NCI-H2107 treated with DMSO at 0.1 percent for 48 hours (cell line): ENCODE data around the gene FKBP14.

Experiments
- DNase-seq: peaks from one replicate; lab custom pipeline; 2025; ENCODE audit not compliant: unreplicated experiment; lab: John Stamatoyannopoulos, UW

FKBP14 gene

GRCh38 chr7:30034501-30034900, 8.0 kb upstream of the FKBP14 start:
- DNase-seq, result no peak

GRCh38 chr7:30032310-30033125, 6.0 kb upstream of the FKBP14 start:
- no peak for DNase-seq

- DNase-seq, result no peak
Observed at GRCh38 chr7:30029696-30030095, 3.2 kb upstream of the FKBP14 start.

- peak; percentile 29 for DNase-seq
Observed at GRCh38 chr7:30028749-30029635, 2.5 kb upstream of the FKBP14 start.

GRCh38 chr7:30028216-30028748, 1.8 kb upstream of the FKBP14 start, which contains the start of gene PLEKHA8:
Gene PLEKHA8 (plus strand): TSS chr7:30028412. CDS start chr7:30028763, 351 bp downstream.
- peak; percentile 65 for DNase-seq

GRCh38 chr7:30027740-30028215, 1.3 kb upstream of the FKBP14 start:
- DNase-seq, result no peak

- DNase-seq, result no peak
Observed at GRCh38 chr7:30027065-30027456, 559 bp upstream of the FKBP14 start.

GRCh38 chr7:30023524-30023923, 3.0 kb downstream of the FKBP14 start:
- no peak for DNase-seq

GRCh38 chr7:30022991-30023390, 3.5 kb downstream of the FKBP14 start:
- DNase-seq, result no peak

GRCh38 chr7:30020535-30020934, 6.0 kb downstream of the FKBP14 start:
- no peak for DNase-seq

GRCh38 chr7:30019960-30020359, 6.5 kb downstream of the FKBP14 start:
- no peak for DNase-seq

- DNase-seq, result no peak
Observed at GRCh38 chr7:30019387-30019786, 7.1 kb downstream of the FKBP14 start.

- DNase-seq, result no peak
Observed at GRCh38 chr7:30018451-30018850, 8.1 kb downstream of the FKBP14 start.

GRCh38 chr7:30012757-30013156, 13.7 kb downstream of the FKBP14 start:
- no peak for DNase-seq

- DNase-seq, result no peak
Observed at GRCh38 chr7:30010021-30010420, 16.5 kb downstream of the FKBP14 start.

GRCh38 chr7:30005464-30005863, 21.0 kb downstream of the FKBP14 start:
- DNase-seq, result peak; percentile 47

- DNase-seq, result no peak
Observed at GRCh38 chr7:30003098-30003497, 23.4 kb downstream of the FKBP14 start.

- DNase-seq, result peak; percentile 97
Observed at GRCh38 chr7:30001998-30002397, 24.5 kb downstream of the FKBP14 start.

- DNase-seq, result no peak
Observed at GRCh38 chr7:29998489-29998888, 28.0 kb downstream of the FKBP14 start.

- DNase-seq, result no peak
Observed at GRCh38 chr7:29996321-29996720, 30.2 kb downstream of the FKBP14 start.

- no peak for DNase-seq
Observed at GRCh38 chr7:29995652-29996051, 30.9 kb downstream of the FKBP14 start.

GRCh38 chr7:29993140-29993539, 33.4 kb downstream of the FKBP14 start:
- no peak for DNase-seq
